COLO668 (cell line): ENCODE data around the gene XG.

Source experiments
- DNase-seq: peaks from one replicate; lab custom pipeline; 2025; ENCODE audit not compliant: unreplicated experiment; lab: John Stamatoyannopoulos, UW

Gene XG

DNA sequence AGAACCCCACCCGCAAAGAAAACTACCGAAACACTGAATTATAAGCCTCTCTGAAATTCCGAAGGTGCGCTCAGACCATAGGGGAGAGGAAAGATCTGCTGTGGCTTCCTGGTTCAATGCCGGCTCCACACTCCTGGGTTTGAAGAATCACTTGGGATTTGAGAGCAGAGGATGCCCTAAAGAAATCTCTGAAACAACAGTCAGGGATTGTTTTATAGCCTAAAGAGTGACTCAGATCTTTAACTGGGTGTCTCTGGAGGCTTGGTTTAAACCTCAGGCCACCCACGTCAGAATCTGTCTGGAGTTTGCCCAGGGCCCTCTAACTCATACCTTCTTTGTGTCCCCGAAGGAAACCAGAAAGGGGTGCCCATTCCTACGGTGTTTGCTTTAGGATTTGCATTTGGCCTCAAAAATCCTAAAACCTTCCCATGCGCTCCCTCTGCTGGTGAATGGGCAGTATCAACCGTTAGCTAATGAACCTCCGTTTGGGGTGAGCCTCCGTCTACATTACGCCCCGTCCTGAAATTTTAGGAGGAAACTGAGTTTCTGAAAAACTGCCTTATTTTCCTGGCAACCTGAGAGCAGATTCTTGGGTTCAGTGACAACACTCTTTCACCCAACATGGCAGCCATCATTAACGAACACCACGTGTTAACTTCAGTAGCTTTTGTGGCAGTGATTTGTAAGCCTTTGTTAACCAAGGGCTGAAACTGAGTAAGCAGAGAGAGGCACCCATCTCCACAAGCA, 60.5 kb downstream of the XG start:
- DNase-seq, result peak; percentile 33

DNA sequence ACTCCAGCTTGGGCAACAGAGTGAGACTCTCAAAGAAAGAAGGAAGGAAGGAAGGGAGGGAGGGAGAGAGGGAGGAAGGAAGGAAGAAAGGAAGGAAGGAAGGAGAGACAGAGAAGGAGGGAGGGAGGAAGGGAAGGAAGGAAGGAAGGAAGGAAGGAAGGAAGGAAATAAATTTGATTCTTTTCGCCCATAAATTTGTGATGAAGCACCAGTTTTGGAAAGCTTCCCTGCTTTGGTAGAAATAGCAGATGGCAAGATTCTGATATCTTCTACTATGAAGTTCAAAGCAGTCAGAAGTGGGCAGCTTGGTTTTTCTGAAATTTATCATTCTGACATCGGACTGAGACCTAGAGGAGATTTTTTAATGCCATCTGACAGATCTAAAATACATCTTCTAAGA, 65.2 kb downstream of the XG start:
- DNase-seq, result no peak

DNA sequence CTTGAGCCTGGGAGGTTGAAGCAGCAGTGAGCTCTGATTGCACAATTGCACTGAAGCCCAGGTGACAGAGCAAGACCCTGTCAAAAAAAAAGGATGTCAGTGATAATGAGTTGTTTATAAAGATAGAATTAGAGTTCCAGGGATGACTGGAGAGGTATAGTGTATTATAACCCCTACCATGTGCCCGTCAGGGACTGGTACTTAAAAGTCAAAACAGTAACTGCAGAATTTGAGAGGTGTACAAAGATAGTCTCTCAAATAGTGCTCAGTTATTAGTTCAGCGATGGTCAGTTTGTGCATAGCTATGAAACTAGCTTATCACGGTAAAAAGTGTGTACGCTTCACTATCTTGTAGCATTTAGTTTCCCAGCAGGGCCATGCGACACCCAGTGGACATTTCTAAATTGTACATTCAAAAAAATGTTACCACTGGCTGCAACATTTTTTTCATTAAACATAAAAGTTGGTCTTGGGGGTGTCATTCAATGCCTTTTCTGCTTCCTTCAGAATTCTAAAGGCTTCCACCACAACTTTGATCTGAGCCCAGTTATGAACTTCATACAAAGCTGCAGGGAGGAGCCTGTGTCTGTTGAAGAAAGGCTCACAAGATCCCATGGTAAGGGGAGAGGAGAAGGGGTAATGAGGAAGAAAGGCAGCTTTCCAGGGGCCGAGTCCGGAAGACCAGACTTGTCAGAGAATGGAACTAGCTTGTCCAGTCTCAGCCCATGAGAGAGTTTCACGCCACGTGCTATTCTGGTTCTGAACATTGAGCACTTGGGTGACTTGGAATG, 67.7 kb downstream of the XG start:
- peak; percentile 17 for DNase-seq

DNA sequence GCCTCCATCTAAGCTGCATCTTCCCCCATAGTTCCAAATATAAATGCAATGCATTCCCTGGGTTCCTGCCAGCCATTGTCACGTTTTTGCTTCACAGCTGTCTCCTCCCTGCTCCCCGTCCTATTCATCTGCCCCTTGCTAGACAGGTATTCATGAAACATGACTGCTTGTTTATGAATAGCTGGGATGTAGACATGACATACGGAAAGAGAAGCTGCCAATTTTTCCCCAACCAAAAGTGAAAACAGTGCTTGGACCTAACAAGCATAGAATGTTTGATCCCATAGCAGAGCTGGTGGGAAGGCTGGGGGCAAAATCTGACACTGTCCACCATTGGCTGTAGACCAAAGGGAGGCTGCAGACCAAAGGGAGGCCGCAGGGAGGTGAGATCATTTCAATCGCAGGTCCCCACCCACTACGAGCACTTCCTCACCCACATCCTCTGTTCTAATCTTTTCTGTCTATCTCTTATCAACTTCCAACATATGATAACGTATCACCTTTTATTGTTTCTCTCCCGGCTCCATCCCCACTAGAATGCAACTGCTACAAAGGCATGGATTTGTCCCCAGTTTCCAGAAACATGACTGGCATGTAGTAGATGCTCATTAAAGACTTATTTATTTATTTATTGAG, 68.4 kb downstream of the XG start:
- DNase-seq, result no peak

DNA sequence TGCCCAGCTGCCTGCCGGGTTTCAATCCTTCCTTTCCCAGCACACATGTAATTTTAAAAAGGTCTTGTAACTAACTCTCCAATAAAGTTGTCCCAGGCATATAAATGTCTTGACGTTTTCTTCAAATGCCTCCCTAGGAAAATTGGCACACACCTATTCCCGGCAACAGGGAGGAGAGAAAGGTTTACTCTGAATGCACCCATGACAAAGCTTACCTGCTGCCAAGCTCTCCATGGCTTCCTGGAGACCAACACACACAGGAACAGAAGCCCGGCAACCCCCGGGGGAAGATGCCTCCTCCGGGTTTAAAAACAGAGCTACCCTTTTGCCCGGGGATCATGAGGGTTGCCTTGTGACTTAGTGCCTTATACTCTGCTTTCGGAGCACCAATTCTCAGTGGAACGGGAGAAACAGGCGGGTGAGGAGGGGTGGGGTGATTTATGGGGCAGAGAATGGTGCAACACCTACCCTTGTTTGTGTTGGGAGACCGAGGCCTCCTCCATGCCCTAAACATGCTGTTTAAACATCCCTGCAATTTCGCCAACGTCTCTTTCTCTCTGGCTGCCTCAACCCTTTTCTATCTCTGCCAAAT, 72.1 kb downstream of the XG start:
- DNase-seq, result no peak

DNA sequence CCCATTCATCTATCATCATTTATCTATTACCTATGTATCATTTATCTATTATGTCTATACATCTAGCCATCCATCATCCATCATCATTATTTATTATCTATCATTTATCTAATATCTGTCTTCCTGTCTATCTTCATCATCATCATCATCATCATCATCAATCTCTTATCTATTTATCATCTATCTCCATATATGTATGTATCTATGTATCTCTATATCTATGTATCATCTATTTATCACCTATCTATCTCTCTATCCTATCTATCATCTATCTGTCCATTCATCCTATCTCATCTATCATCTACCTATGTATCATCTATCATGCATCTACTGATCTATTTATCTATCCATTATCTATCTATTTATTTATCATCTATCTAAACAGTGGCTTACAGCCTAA, 73.0 kb downstream of the XG start:
- no peak for DNase-seq

DNA sequence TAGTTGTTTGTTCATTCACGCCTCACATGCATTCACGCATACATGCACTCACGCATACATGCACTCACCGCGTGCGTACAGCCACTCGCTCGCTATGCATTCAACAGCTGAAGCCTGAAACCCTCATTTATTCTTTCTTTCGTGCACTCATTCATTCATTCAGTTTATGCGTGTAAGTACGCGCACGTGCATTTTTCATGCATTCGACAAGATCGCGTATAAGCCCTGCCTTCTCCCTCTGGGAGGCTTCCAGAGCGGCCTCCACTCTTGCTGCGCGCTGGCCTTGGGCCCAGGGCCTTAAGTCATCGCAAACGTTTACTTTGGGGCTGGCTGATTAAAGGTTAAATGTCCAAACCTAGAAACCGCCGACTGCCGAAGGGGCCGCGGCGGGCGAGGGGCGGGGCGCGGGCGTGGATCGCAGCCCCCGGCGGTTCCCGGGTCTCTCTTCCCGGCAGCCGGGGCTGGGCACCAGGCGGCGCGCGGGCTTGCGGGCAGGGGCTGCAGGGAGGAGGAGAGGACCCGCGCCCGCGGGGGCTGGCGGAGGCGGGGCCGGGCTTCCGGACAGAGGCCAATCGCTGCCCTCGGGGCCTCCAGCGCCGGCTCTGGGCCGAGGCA, 76.6 kb downstream of the XG start, which contains the start of gene GYG2:
TSS of gene GYG2 (plus strand) at position 587 of the 615 bp plus-strand sequence. CDS start 1,259 bp downstream, outside the sequence.
- peak; percentile 10 for DNase-seq

DNA sequence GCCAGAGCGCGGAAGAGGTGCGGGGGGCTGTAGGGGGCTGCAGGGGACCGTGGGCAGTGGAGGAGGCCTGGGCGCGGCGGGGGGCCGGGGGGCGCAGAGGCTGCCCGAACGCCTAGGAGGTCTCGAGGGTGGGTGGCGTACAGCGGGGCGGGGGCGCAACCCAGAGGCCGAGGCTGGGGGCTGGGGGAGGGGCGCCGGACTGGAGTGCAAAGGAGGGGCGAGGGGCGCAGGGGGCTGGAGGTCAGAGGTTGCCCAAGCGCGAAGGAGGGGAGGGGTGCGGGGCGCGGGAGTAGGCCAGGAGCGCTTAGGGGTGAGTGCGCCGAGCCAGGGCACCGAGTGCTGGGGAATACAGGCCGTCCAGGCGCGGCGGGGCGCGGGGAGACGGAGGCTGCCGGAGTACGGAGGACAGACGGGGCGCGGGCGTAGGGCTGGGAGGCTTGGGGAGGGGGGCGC, 77.1 kb downstream of the XG start:
- DNase-seq, result peak; percentile 21

DNA sequence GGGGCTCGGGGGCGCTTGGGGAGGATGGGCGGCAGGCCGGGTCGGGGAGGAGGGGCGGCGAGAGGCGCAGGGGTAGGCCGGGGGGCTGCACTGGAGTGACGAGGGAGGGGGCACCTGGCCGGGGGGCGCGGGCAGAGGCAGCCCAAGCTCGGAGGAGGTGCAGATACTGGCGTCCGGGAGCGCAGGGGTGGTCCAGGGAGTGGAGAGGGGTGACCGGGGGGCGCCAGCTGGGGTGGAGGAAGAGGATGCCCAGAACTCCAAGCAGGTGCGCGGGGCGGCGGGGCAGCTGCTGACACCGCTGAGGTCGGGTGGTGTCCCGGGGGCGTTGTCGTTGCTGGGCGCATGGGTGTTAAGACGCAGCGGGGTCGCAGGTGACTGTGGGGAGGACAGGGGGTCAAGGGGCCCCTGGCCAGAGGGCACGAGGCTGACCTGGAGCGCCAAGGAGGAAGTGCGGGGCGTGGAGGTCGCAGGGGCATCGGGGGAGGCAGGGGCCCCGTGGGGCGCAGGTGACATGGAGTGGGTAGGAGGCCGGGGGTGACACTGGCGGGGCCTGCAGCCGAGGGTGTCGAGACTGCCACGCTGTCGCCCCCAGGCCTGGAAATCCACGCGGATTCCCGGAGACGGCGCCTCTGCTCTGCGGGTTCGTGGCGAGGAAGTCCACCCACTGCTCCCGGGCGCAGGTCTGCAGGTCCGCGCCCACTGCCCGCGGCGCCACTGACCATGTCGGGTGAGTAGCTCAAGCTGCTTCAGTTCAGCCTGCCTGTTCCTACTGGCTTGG, 77.8 kb downstream of the XG start:
- no peak for DNase-seq

DNA sequence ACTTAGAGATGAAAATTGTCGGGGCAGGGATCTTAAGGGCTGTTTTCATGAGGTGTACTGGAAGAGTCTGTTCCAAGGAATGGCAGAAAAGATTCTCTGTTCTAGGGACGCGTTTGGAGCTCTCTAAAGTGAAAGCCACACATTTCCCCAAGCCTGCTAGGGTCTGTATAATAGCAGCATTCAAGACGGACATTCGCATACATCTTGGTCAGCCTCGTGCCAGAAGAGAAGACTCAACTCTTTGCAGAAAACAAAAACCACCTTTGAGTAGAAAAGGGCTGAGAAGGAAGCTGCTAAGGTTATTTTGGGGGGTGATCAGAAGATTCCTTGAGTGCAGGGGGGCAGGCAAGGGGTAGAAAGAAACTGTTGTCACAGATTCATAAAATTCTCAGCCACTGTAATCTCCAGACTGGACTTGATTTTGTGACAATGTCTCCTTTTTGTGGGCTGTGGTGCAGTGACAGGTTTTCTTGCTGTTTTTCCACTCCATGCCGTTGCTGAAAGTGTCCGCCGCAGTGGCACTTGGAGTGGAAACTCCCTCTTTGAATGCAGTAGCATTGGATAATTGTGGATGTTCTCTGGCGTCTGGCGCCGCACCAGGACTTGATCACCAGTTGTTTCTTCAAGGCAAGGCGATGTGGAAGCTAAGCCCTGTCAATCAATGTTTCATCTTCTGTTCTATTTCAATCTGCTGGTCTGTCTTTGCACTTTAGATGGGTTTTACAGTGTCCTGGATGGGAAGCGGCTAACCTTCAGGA, 79.8 kb downstream of the XG start:
- no peak for DNase-seq

DNA sequence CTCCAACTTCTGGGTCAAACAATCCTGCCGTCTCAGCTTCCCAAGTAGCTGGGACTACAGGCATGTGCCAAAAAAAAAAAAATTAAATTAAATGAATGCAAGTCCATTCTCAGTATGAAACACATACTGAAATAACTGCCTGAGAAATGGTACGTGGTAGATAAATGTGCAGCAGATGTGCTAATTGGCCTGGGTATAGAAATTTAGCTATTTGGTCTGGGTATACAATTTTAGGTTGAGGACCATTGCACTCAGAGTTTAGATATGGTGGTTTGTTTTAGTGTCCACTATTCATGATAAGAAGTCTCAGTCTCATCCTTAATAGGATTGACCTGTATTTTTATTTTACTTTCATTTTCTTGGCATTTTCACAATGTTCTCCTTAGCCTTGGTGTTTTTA, 86.1 kb downstream of the XG start:
- DNase-seq, result no peak

DNA sequence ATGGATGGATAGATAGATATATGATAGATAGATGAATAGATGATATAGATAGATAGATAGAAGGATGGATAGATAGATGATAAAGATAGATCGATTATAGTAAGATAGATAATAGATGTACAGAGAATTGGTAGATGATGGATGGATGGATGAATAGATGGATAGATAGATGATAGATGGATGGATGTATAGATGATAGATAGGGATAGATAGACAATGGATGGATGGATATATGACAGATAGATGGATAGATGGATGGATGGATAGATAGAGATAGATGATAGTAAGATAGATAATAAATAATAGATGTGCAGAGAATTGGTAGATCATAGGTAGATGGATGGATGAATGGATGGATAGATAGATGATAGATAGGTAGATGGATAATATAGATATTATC, 89.1 kb downstream of the XG start:
- DNase-seq, result no peak

DNA sequence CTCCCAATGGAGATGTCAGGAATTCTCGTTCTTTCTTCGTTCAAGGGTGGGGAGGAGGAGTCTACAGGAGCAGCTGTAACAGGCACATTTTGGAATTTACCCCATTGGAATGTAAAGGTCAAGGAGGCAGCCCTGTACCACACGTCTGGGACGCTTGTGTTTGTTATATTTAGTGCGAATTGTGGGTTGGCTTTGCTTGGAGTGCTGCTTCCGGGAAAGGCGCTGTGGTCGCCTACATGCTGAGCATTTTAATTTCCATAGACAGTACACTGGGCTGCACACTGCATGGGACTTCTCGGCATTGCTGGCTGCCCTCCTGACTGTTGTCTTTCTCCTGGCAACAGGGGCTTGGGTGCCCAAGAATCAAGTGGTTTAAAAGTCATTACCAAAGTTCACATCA, 89.7 kb downstream of the XG start:
- DNase-seq, result no peak

DNA sequence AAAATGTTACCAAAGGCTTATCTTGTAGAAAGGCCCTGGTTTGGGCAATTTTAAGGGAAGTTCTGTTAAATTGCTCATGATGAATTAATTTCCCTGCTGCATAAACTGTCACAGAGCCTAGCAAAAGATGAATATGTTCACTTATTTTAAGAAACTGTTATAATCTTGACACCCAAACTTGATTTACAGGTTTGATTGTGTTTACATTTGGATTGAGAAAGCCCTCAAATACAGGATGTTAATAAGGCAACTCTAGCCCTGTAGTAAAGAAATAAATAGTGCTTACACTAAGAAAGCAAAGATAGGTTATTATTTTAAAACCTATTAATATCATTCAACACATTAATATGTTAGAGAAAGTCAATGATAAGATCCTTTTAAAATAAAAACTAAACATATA, 95.2 kb downstream of the XG start:
- DNase-seq, result no peak

DNA sequence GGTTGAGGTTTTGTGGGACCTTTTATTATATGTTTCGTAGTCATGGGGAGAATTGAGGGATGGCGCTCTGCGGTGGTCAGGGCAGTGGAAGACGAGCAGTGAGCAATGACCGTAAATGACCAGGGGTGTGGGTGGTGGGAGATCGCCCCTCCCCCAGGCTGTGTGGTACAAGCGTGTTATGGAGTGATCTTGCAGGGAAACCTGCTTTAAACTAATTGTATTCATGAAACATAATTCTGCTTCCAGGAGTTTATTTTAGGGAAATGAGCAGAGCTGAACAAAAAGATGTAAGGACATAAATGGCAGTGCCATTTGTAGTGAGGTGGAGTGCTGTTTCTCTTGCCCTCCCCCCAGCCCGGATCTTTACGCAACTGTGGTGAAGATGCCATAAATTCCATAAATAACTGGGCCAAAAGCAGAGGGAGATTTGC, 97.0 kb downstream of the XG start:
- no peak for DNase-seq

DNA sequence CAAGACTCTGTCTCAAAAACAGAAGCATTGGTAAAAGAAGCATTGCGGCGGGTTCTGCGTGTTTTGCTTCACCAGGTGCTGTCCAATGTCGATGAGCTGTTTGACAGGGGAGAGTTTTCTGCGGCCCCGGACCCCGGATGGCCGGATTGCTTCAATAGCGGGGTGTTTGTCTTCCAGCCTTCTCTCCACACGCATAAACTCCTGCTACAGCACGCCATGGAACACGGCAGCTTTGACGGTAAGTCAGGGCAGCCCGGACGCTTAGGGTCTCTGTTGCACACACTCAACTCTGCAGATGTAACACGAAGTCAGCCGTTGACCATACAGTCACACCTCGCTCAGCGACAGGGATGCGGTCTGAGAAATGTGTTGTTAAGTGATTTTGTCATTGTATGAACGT, 103.1 kb downstream of the XG start:
- no peak for DNase-seq

DNA sequence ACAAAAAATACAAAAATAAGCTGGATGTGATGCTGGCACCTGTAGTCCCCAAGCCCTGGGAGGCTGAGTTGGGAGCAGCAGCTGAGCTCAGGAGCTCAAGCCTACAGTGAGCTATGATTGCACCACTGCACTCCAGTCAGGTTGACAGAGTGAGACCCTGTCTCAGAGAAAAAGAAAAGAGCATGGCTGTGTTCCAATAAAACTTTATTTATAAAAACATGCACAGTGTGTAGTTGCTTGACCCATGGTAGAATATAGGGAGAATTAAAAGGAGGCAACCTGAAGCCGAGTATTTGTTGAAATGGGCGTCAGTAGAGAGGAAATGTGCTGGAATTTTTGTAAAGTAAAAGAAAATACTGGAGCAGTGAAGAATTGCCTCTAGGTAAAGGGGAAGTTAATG, 103.9 kb downstream of the XG start:
- DNase-seq, result no peak

DNA sequence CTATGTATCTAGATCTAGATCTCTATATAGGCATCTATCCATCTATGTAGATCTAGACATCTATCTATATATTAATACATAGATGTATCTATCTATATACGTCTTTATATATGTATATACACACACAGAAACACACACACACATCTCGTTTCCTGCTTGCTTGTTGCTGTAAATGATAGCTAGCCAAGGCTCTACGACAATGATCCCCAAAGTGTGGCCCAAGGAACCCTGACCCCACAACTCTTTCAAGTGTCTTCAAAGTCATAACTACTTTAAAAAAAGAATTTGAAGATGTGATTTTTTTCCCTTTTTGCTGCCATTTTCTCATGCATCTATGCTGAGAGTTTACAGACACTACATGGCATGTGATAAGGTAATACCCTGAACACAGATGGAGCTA, 105.7 kb downstream of the XG start:
- no peak for DNase-seq

DNA sequence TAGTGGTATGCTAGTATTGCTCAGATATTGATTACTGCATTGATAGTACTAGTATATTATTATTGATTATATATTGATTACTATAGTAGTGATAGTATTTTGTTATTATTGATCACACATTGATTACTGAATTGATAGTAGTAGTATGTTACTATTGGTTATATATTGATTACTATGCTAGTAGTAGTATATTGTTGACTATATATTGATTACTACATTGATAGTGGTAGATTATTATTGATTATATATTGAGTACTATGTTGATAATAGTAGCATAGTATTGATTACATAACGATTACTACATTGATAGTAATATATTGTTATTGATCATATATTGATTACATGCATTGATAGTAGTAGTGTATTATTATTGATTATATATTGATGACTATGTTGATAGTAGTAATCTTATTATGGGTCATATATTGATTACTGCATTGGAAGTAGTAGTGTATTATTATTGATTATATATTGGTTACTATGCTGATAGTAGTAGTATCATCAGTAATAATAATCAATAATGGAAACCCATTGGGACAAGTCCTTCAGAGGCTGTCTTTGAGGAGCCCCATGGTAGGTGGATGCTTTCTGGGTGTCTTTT, 107.5 kb downstream of the XG start:
- no peak for DNase-seq
